Transverse colon (tissue), 4 donors: Measurements from ENCODE around the gene RSBN1. TPM values are rescaled to one million over a fixed set of nuclear protein-coding genes. Genes with fewer than 3 reads are reported as not detected.
"Not testable (repeated sequence)": the region's sequence is repeated elsewhere in the genome, so short reads cannot be mapped to it uniquely, and the experiment has no call there.

Source experiments
- DNase-seq: peaks from one replicate; pipeline ENCODE4 v3.0.0-alpha.2; 2019
- H3K27ac ChIP-seq, 4 donors: fragments of 200-600 bp; sonication (generic); 2 replicates each; pipeline ENCODE4 v1.5.1; 2016 to 2018; ENCODE audit warnings: inconsistent platforms in 4 of 4
- H3K27me3 ChIP-seq: fragments of 200-600 bp; sonication (generic); 2 replicates; pipeline ENCODE4 v1.5.1; 2017; ENCODE audit warnings: inconsistent platforms
- H3K36me3 ChIP-seq, 4 donors: fragments of 200-600 bp; sonication (generic); 2 replicates each; pipeline ENCODE4 v1.5.1; 2017 to 2019; ENCODE audit warnings: inconsistent platforms in 4 of 4
- H3K4me1 ChIP-seq, 4 donors: fragments of 200-600 bp; sonication (generic); 2 replicates each; pipeline ENCODE4 v1.5.1; 2017 to 2020; ENCODE audit warnings: inconsistent platforms in 4 of 4
- H3K4me3 ChIP-seq, 4 donors: fragments of 200-600 bp; sonication (generic); 1 replicate in 1 of 4; 2 replicates in 3 of 4; pipeline versions ENCODE4 v1.5.1 to v1.6.1; 2017 to 2019; ENCODE audit warnings: inconsistent platforms in 4 of 4
- H3K9me3 ChIP-seq, 2 donors: fragments of 200-600 bp; sonication (generic); 2 replicates each; pipeline ENCODE4 v1.5.1; 2017 to 2019; ENCODE audit warnings: inconsistent platforms in 2 of 2
- CTCF ChIP-seq, 5 experiments: fragments of 200-600 bp in 3 of 5; fragments of 450-650 bp in 2 of 5; sonication (generic) in 3 of 5; IDR thresholded peaks; 1 replicate in 2 of 5; 2 replicates in 3 of 5; pipeline ENCODE4 v1.5.1; 2016 to 2017; ENCODE audit warnings: antibody characterized with exemption in 5 of 5, inconsistent platforms in 3 of 5, mild to moderate bottlenecking in 2 of 5, moderate library complexity in 1 of 5
- EP300 ChIP-seq: sonication (generic); formaldehyde crosslinking; IDR thresholded peaks from one replicate; pipeline ENCODE4 v1.6.1; 2017; ENCODE audit warnings: antibody characterized with exemption, low read depth
- POLR2A ChIP-seq: fragments of 450-650 bp; IDR thresholded peaks from one replicate; pipeline ENCODE4 v1.6.1; 2016; ENCODE audit warnings: antibody characterized with exemption, mild to moderate bottlenecking, moderate library complexity
- POLR2AphosphoS5 ChIP-seq, 3 donors: sonication (generic); formaldehyde crosslinking; IDR thresholded peaks; one replicate each; pipeline ENCODE4 v1.6.1; 2016; ENCODE audit warnings: antibody characterized with exemption in 3 of 3
- WGBS, 2 donors: methylation state at CpG; one replicate each; pipeline ENCODE4 v1.1.5; 2018; ENCODE audit warnings: low coverage in 1 of 2; 5-methylcytosine and 5-hydroxymethylcytosine counted together
- in situ Hi-C, 4 donors: fragments of 200-750 bp; cut with MboI; loops; one replicate each; pipeline versions ENCODE4 v1.15.0 to v1.15.1; 2017; ENCODE audit warnings: low sequenced_read_pairs in 3 of 4, low pct_ligation_motif_present in 1 of 4, low pct_unique_long_range_greater_than_20kb in 1 of 4
- intact Hi-C: fragments of 100-400 bp; cut with DNase I; formaldehyde crosslinking; loops from one replicate; pipeline ENCODE4 v1.15.1; 2023; ENCODE audit warnings: low total_unique reads
- total RNA-seq, 4 donors: library from RNA; depleted of rRNA; stranded (reverse); fragments of >200 nt; gene quantifications; one replicate each; pipeline ENCODE4 v1.1.0, GENCODE V29; 2016

RSBN1 gene
- total RNA-seq, 4 donors from 2014 or later = 26.6 to 42.7 (median 31.8) TPM

GRCh38 chr1:113721010-113721409, 91.3 kb downstream of the RSBN1 start:
- TF ChIP-seq EP300 = no peak
- no peak for TF ChIP-seq POLR2A
- TF ChIP-seq POLR2AphosphoS5 (IDR thresholded peaks at IDR 0.05) = no peak
- TF ChIP-seq CTCF (IDR thresholded peaks at IDR 0.05) = no peak
- intact Hi-C loops (no loop called here), in situ Hi-C loops (no loop called here)
- no peak for DNase-seq
- no peaks in the 10 kb centered on the region for H3K27me3 ChIP-seq
- WGBS, 2 donors = 94% methylated on average over 2 of the region's 2 CpGs
- H3K4me3 ChIP-seq = no peak overlapping the region
- H3K27ac ChIP-seq = no peak overlapping the region
- H3K4me1 ChIP-seq = no peaks in the 10 kb centered on the region
- peaks cover 0 to 33% (median 10%) of the 10 kb centered on the region in 4 donors for H3K36me3 ChIP-seq
- peaks cover 0 to 3% of the 10 kb centered on the region in 2 donors for H3K9me3 ChIP-seq

GRCh38 chr1:113718621-113719020, 93.7 kb downstream of the RSBN1 start:
- intact Hi-C loops, H3K4me1 ChIP-seq, H3K4me3 ChIP-seq, H3K27me3 ChIP-seq, H3K9me3 ChIP-seq, H3K27ac ChIP-seq, in situ Hi-C loops, DNase-seq: not testable (repeated sequence)
- H3K36me3 ChIP-seq = peaks cover 0 to 17% (median 3%) of the 10 kb centered on the region in 4 donors
- 100% methylated on average over 2 to 5 of the region's 5 CpGs for WGBS, 2 donors

GRCh38 chr1:113717506-113717905, 94.8 kb downstream of the RSBN1 start:
- H3K4me1 ChIP-seq, in situ Hi-C loops, H3K4me3 ChIP-seq, H3K9me3 ChIP-seq, DNase-seq, H3K27ac ChIP-seq, intact Hi-C loops, H3K27me3 ChIP-seq: not testable (repeated sequence)
- 93 to 100% methylated on average over 3 to 6 of the region's 6 CpGs for WGBS, 2 donors
- H3K36me3 ChIP-seq = peaks cover 0 to 17% (median 3%) of the 10 kb centered on the region in 4 donors

- intact Hi-C loops = no loop called here
- TF ChIP-seq EP300 (no peak), POLR2A (no peak), CTCF (IDR thresholded peaks at IDR 0.05) (no peak), POLR2AphosphoS5 (IDR thresholded peaks at IDR 0.05) (no peak)
- no peak for DNase-seq
- in situ Hi-C loops = no loop called here
- peaks cover 0 to 3% of the 10 kb centered on the region in 2 donors for H3K9me3 ChIP-seq
- no peaks in the 10 kb centered on the region for H3K4me1 ChIP-seq
- H3K27ac ChIP-seq = no peak overlapping the region
- H3K4me3 ChIP-seq = no peak overlapping the region
- no peaks in the 10 kb centered on the region for H3K27me3 ChIP-seq
- H3K36me3 ChIP-seq = peaks cover 0 to 12% (median 0%) of the 10 kb centered on the region in 4 donors
- WGBS, 2 donors = 95% methylated on average over 3 of the region's 3 CpGs; no CpG with 5 or more reads in 1 of the 2 donors
Measured at GRCh38 chr1:113714606-113715269, 97.5 kb downstream of the RSBN1 start.

Other genes with a start within 250 kb of the RSBN1 start
- 10 to 100 TPM in 2 of 4 donors, 1 to 10 TPM in 2; 1.5 to 17.8 (median 6.9) TPM for gene PHTF1, start 53.0 kb downstream of the RSBN1 start, total RNA-seq
- 10 to 100 TPM in 2 of 4 donors, 1 to 10 TPM in 2; 4.0 to 28.1 (median 11.2) TPM for gene PTPN22, start 59.2 kb upstream of the RSBN1 start, total RNA-seq
- 100 to 1,000 TPM in 1 of 4 donors, 10 to 100 TPM in 3; 51.3 to 584 (median 89.3) TPM for gene BCL2L15, start 75.1 kb upstream of the RSBN1 start, total RNA-seq
- 10 to 100 TPM in 2 of 4 donors, 1 to 10 TPM in 2; 7.2 to 37.2 (median 16.5) TPM for gene AP4B1, start 92.3 kb upstream of the RSBN1 start, total RNA-seq
- gene DCLRE1B, start 92.8 kb upstream of the RSBN1 start, total RNA-seq = 1 to 10 TPM in 3 of 4 donors, not detected in 1; 2.4 to 6.2 (median 2.9) TPM
- gene HIPK1, start 116.8 kb upstream of the RSBN1 start, total RNA-seq = 10 to 100 TPM; 48.3 to 63.9 (median 53.1) TPM
- gene OLFML3, start 167.0 kb upstream of the RSBN1 start, total RNA-seq = 10 to 100 TPM; 15.7 to 29.2 (median 24.3) TPM